ENCODE results near the gene MKLN1.

GRCh38 chr7:131431756-131432155, 104.1 kb downstream of the MKLN1 start:
- no peak for TF ChIP-seq CTCF (IDR thresholded peaks at IDR 0.05; ENCODE audit: low read depth, low read length, missing input control)
- TF ChIP-seq RAD21 (IDR thresholded peaks at IDR 0.05) = no peak
- no peak for TF ChIP-seq TAF1 (conservative IDR thresholded peaks at IDR 0.05)
- TF ChIP-seq, protein P1, sequence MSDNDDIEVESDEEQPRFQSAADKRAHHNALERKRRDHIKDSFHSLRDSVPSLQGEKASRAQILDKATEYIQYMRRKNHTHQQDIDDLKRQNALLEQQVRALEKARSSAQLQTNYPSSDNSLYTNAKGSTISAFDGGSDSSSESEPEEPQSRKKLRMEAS (IDR thresholded peaks at IDR 0.05) = no peak
- no peak for TF ChIP-seq ZBTB33 (IDR thresholded peaks at IDR 0.05)
- no peak for TF ChIP-seq YY1 (IDR thresholded peaks at IDR 0.05)
- TF ChIP-seq HNF4A (conservative IDR thresholded peaks at IDR 0.05) = no peak
- no peak for TF ChIP-seq GABPA (IDR thresholded peaks at IDR 0.05 in 1 of 2, conservative IDR thresholded peaks at IDR 0.05 in 1 of 2)
- TF ChIP-seq REST (IDR thresholded peaks at IDR 0.05) = no peak
- TF ChIP-seq, protein P2, sequence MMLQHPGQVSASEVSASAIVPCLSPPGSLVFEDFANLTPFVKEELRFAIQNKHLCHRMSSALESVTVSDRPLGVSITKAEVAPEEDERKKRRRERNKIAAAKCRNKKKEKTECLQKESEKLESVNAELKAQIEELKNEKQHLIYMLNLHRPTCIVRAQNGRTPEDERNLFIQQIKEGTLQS (IDR thresholded peaks at IDR 0.05) = no peak
- TF ChIP-seq SP1 (IDR thresholded peaks at IDR 0.05) = no peak
